NB4 (cell line): ENCODE measurements around the gene P4HA1.

Experiments used
- POLR2A ChIP-seq: IDR thresholded peaks from 2 replicates; pipeline ENCODE4 v1.6.1; 2011; ENCODE audit warnings: mild to moderate bottlenecking; ENCODE audit not compliant: insufficient read length; ENCODE audit errors: extremely low read depth
- TF ChIP-seq, protein P1 (sequence below): IDR thresholded peaks from one replicate; pipeline ENCODE4 v1.5.1; 2012; ENCODE audit warnings: low read depth, low read length

DNA sequence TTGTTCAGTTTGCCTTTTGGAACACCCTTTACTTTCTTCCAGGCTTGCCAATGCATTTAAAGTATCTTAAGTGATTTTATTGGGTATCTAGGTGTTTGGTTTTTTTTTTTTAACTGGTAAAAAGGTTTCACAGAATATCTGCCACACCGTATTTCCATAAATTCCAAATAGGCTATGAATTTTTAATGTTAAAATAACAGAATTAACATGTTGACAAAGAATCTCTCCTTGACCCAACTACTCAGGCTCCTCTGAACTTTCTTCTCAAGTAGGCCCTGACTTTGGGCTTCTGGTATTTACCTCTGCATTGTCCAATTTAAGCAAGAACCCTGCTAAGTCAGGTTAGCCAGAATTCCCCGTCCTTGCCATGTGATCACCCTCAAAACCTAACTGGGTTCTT is 80.9 kb downstream of the P4HA1 start:
- TF ChIP-seq, protein P1, sequence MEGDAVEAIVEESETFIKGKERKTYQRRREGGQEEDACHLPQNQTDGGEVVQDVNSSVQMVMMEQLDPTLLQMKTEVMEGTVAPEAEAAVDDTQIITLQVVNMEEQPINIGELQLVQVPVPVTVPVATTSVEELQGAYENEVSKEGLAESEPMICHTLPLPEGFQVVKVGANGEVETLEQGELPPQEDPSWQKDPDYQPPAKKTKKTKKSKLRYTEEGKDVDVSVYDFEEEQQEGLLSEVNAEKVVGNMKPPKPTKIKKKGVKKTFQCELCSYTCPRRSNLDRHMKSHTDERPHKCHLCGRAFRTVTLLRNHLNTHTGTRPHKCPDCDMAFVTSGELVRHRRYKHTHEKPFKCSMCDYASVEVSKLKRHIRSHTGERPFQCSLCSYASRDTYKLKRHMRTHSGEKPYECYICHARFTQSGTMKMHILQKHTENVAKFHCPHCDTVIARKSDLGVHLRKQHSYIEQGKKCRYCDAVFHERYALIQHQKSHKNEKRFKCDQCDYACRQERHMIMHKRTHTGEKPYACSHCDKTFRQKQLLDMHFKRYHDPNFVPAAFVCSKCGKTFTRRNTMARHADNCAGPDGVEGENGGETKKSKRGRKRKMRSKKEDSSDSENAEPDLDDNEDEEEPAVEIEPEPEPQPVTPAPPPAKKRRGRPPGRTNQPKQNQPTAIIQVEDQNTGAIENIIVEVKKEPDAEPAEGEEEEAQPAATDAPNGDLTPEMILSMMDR: no peak
- no peak for TF ChIP-seq POLR2A
